SK-N-SH (cell line): ENCODE results near the gene TFPT. TPM values are rescaled to one million over a fixed set of nuclear protein-coding genes. Genes with fewer than 3 reads are reported as not detected.

Experiments used
- CTCF ChIA-PET: fragments of 300-600, 350-600 bp; formaldehyde crosslinking; extraction: SDS; loops from one replicate; lab custom pipeline; 2021; lab: Yijun Ruan, JAX
- POLR2A ChIA-PET: fragments of 350-600 bp; sonication (Branson Sonifier 250); formaldehyde crosslinking; extraction: SDS; loops from one replicate; lab custom pipeline; 2020; ENCODE audit warnings: antibody characterized with exemption, inconsistent platforms; lab: Yijun Ruan, JAX
- DNase-seq: peaks from one replicate; pipeline ENCODE4 v3.0.0; 2012
- H2AFZ ChIP-seq: fragments of 200-600 bp; sonication (generic); 2 replicates; pipeline ENCODE4 v1.8.1; 2016; ENCODE audit warnings: antibody characterized with exemption, mild to moderate bottlenecking, low read depth
- H3F3A ChIP-seq: fragments of 200-600 bp; sonication (generic); replicated peaks from 2 replicates; pipeline ENCODE3; 2016; ENCODE audit warnings: antibody characterized with exemption, mild to moderate bottlenecking; ENCODE audit not compliant: insufficient read depth
- H3K27ac ChIP-seq, 2 experiments: fragments of 200-500 bp in 1 of 2; fragments of 200-600 bp in 1 of 2; sonication (Bioruptor generic) in 1 of 2; sonication (generic), shearing (Covaris generic) in 1 of 2; 2 replicates each; pipeline versions ENCODE4 v1.5.1 to v1.6.1; 2014 to 2016; ENCODE audit warnings: low read depth in 2 of 2, inconsistent platforms in 1 of 2, low read length in 1 of 2, mild to moderate bottlenecking in 1 of 2, mixed read lengths in 1 of 2
- H3K27me3 ChIP-seq: fragments of 200-600 bp; sonication (generic), shearing (Covaris generic); 2 replicates; pipeline ENCODE4 v1.6.1; 2016; ENCODE audit warnings: mixed run types; ENCODE audit not compliant: insufficient read depth
- H3K36me3 ChIP-seq, 2 experiments: fragments of 200-500 bp in 1 of 2; fragments of 200-600 bp in 1 of 2; sonication (Bioruptor generic) in 1 of 2; sonication (generic) in 1 of 2; replicated peaks in 1 of 2; 2 replicates each; pipeline versions ENCODE3 to v1.5.1; 2014 to 2016; ENCODE audit warnings: low read length in 1 of 2, mild to moderate bottlenecking in 1 of 2; ENCODE audit not compliant: insufficient read depth in 2 of 2, control insufficient read depth in 1 of 2
- H3K4me1 ChIP-seq, 2 experiments: fragments of 200-500 bp in 1 of 2; fragments of 200-600 bp in 1 of 2; sonication (Bioruptor generic) in 1 of 2; sonication (generic), shearing (Covaris generic) in 1 of 2; 2 replicates each; pipeline versions ENCODE4 v1.5.1 to v1.6.1; 2014 to 2016; ENCODE audit warnings: low read depth in 1 of 2, low read length in 1 of 2, mixed run types in 1 of 2; ENCODE audit not compliant: insufficient read depth in 2 of 2, control insufficient read depth in 1 of 2
- H3K4me2 ChIP-seq: fragments of 200-600 bp; sonication (generic), shearing (Covaris generic); 2 replicates; pipeline ENCODE4 v1.6.1; 2017; ENCODE audit warnings: mixed run types
- H3K4me3 ChIP-seq, 2 experiments: fragments of 200-500 bp in 1 of 2; fragments of 200-600 bp in 1 of 2; sonication (Bioruptor generic) in 1 of 2; sonication (generic), shearing (Covaris generic) in 1 of 2; 2 replicates each; pipeline versions ENCODE4 v1.5.1 to v1.8.1; 2014 to 2016; ENCODE audit warnings: low read depth in 2 of 2, inconsistent platforms in 1 of 2, low read length in 1 of 2, mild to moderate bottlenecking in 1 of 2, mixed read lengths in 1 of 2, moderate library complexity in 1 of 2
- H3K79me2 ChIP-seq: fragments of 200-600 bp; sonication (generic); 2 replicates; pipeline ENCODE4 v1.8.1; 2017; ENCODE audit warnings: mild to moderate bottlenecking; ENCODE audit not compliant: insufficient read depth
- H3K9ac ChIP-seq: fragments of 200-600 bp; sonication (generic); 2 replicates; pipeline ENCODE4 v1.6.1; 2017; ENCODE audit warnings: mixed run types
- H3K9me2 ChIP-seq: fragments of 200-600 bp; sonication (generic); 2 replicates; pipeline ENCODE4 v1.6.1; 2017; ENCODE audit warnings: mixed run types
- H3K9me3 ChIP-seq: fragments of 200-600 bp; sonication (generic); 2 replicates; pipeline ENCODE4 v1.6.1; 2017; ENCODE audit warnings: mixed run types, mild to moderate bottlenecking, moderate library complexity
- H4K20me1 ChIP-seq: fragments of 200-600 bp; sonication (generic); 2 replicates; pipeline ENCODE4 v1.6.1; 2017; ENCODE audit warnings: mild to moderate bottlenecking, mixed run types; ENCODE audit not compliant: insufficient read depth
- ELF1 ChIP-seq: IDR thresholded peaks from 2 replicates; pipeline ENCODE4 v1.4.0; 2012
- EP300 ChIP-seq, 2 experiments: IDR thresholded peaks; 2 replicates each; pipeline versions ENCODE4 v1.4.0 to v1.6.1; 2012; ENCODE audit warnings: borderline replicate concordance in 1 of 2, low read depth in 1 of 2, low read length in 1 of 2
- EZH2phosphoT487 ChIP-seq: fragments of 200-600 bp; sonication (generic); IDR thresholded peaks from 2 replicates; pipeline ENCODE4 v1.6.1; 2017; ENCODE audit warnings: low read depth, mixed run types, mild to moderate bottlenecking, antibody characterized with exemption, moderate library complexity, borderline replicate concordance
- FOSL2 ChIP-seq: IDR thresholded peaks from 2 replicates; pipeline ENCODE4 v1.4.0; 2012; ENCODE audit warnings: low read depth, mild to moderate bottlenecking, moderate library complexity, borderline replicate concordance
- GATA2 ChIP-seq: sonication (generic); formaldehyde crosslinking; IDR thresholded peaks from 2 replicates; pipeline ENCODE4 v1.5.0; 2020; ENCODE audit warnings: mild to moderate bottlenecking, missing genetic modification reagents
- MXI1 ChIP-seq: IDR thresholded peaks from 2 replicates; pipeline ENCODE4 v1.6.1; 2012; ENCODE audit warnings: mild to moderate bottlenecking, low read depth, low read length, improper control_type of control experiment
- NFIC ChIP-seq: IDR thresholded peaks from 2 replicates; pipeline ENCODE4 v1.4.0; 2012; ENCODE audit warnings: borderline replicate concordance
- NRF1 ChIP-seq: IDR thresholded peaks from 2 replicates; pipeline ENCODE4 v1.6.1; 2012; ENCODE audit warnings: low read depth, mild to moderate bottlenecking, low read length
- POLR2AphosphoS5 ChIP-seq: IDR thresholded peaks from 2 replicates; pipeline ENCODE4 v1.6.1; 2012; ENCODE audit warnings: low read depth, low read length
- RAD21 ChIP-seq: IDR thresholded peaks from 2 replicates; pipeline ENCODE4 v1.6.1; 2012; ENCODE audit warnings: mild to moderate bottlenecking, low read length
- RCOR1 ChIP-seq: fragments of 150-350 bp; IDR thresholded peaks from 2 replicates; pipeline ENCODE4 v1.6.1; 2017; ENCODE audit warnings: antibody characterized with exemption, low read length
- SIN3A ChIP-seq: IDR thresholded peaks from 2 replicates; pipeline ENCODE4 v1.6.1; 2012; ENCODE audit warnings: low read depth, mild to moderate bottlenecking, low read length, moderate library complexity, borderline replicate concordance
- TAF1 ChIP-seq: IDR thresholded peaks from 2 replicates; pipeline ENCODE4 v1.6.1; 2012; ENCODE audit warnings: low read depth, mild to moderate bottlenecking, low read length, moderate library complexity, borderline replicate concordance
- TCF12 ChIP-seq: IDR thresholded peaks from 2 replicates; pipeline ENCODE4 v1.4.0; 2012
- TEAD4 ChIP-seq: IDR thresholded peaks from 2 replicates; pipeline ENCODE4 v1.4.0; 2012; ENCODE audit warnings: mild to moderate bottlenecking, borderline replicate concordance; ENCODE audit not compliant: insufficient read depth
- YY1 ChIP-seq: IDR thresholded peaks from 2 replicates; pipeline ENCODE4 v1.4.0; 2012; ENCODE audit warnings: low read depth, mild to moderate bottlenecking
- WGBS: methylation state at CpG from one replicate; pipeline ENCODE4 v1.1.6; 2017; ENCODE audit warnings: low lambda C conversion rate; 5-methylcytosine and 5-hydroxymethylcytosine counted together
- polyA plus RNA-seq, 3 experiments: library from polyadenylated mRNA; depleted of rRNA; stranded (reverse); fragments of >200 nt; gene quantifications; 2 replicates each; pipeline ENCODE4 v1.2.3, GENCODE V29; 2012
- TF ChIP-seq, protein P1 (sequence below): IDR thresholded peaks from 2 replicates; pipeline ENCODE4 v1.4.0; 2012; ENCODE audit warnings: low read depth, borderline replicate concordance
- TF ChIP-seq, protein P2 (sequence below): IDR thresholded peaks from 2 replicates; pipeline ENCODE4; 2012
- TF ChIP-seq, protein P3 (sequence below): fragments of 200-600 bp; sonication (generic); IDR thresholded peaks from 2 replicates; pipeline ENCODE4 v1.6.1; 2017; ENCODE audit warnings: antibody characterized with exemption, mild to moderate bottlenecking, moderate library complexity

Gene TFPT
- polyA plus RNA-seq, 1 of the 3 experiments (the other 2 are of a cell fraction): 49.7 TPM

DNA sequence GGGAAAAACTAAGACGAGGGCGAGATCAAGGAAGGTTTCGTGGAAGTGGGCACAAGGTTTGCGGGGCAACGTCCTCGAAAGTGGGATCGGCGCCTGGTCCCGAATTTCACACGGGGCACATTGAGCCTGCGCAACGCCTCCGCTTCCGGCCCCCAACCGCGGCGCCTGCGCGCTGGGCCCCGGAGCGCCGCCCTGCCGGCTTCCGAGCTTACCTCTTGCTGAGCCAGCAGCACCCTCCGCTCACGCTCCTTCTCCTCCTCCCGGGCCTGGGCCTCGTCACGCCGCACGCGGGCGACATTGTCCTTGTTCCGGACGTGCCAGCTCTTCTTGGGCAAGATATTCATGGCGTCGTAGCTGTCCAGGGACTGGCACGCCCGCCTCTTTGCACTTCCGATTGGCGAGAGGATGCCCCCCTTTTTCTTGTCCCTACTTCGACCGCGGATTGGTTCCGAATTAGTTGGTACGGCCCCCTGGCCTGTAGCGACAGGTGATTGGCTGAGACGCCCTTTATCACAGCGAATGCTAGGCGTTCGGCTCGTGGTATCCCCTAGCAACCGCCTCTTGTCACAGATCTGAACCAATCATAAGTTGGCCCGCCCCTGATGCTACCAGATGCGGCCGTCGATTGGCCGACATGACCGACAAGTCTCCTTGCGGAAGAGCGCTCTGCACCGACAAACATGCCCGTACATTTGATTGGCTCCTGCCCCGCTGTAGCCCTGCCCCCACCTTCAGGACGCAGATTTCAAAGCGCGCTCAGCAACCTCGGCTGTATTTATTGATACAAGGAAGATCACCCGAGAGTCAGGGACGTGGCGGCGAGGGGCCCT lies 44.1 kb upstream of the TFPT start, which contains the start of gene LENG1 (continued):
- TF ChIP-seq, protein P1, sequence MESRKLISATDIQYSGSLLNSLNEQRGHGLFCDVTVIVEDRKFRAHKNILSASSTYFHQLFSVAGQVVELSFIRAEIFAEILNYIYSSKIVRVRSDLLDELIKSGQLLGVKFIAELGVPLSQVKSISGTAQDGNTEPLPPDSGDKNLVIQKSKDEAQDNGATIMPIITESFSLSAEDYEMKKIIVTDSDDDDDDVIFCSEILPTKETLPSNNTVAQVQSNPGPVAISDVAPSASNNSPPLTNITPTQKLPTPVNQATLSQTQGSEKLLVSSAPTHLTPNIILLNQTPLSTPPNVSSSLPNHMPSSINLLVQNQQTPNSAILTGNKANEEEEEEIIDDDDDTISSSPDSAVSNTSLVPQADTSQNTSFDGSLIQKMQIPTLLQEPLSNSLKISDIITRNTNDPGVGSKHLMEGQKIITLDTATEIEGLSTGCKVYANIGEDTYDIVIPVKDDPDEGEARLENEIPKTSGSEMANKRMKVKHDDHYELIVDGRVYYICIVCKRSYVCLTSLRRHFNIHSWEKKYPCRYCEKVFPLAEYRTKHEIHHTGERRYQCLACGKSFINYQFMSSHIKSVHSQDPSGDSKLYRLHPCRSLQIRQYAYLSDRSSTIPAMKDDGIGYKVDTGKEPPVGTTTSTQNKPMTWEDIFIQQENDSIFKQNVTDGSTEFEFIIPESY: no peak
- TF ChIP-seq EP300 (IDR thresholded peaks at IDR 0.05; ENCODE audit: borderline replicate concordance in 1 of 2, low read depth in 1 of 2, low read length in 1 of 2) (no peak), TEAD4 (no peak), GATA2 (CRISPR knock-in tag) (no peak), NFIC (no peak), RAD21 (no peak), TCF12 (no peak), SIN3A (peak; percentile 97)
- TF ChIP-seq, protein P2, sequence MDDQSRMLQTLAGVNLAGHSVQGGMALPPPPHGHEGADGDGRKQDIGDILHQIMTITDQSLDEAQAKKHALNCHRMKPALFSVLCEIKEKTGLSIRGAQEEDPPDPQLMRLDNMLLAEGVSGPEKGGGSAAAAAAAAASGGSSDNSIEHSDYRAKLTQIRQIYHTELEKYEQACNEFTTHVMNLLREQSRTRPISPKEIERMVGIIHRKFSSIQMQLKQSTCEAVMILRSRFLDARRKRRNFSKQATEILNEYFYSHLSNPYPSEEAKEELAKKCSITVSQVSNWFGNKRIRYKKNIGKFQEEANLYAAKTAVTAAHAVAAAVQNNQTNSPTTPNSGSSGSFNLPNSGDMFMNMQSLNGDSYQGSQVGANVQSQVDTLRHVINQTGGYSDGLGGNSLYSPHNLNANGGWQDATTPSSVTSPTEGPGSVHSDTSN: peak; percentile 96

DNA sequence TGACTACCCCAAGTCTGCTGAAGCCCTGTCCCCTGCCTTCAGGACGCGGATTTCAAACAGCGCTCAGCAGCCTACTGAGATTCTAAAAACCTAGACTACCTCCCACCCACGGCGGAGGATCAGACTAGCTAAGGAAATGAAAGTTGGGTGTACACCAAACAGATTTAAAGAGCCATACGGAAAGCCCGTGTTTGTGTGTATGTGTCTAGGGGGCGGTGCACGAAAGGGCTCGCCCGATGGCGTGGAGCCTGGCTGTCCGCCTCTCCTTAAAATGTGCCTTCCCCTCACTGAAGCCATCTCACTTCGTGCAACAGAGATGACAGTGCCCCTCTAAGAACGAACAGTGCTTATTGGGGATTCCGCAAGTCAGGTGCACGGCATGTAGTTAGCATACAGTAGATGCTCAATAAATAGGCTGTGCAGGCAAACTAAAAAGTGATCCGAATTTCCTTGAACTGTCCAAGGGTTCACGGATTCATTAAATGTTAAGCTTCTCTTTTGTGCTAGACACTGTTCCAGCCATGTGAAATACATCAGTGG lies 43.4 kb upstream of the TFPT start:
- Histone ChIP-seq H3K4me3 (peak overlapping the region; percentile 83 to 92), H3K36me3 (peaks cover 26 to 33% of the 10 kb centered on the region in 2 experiments)
- CTCF ChIA-PET: interaction anchor here (0.6 to 2.3 kb wide), 9 partner anchors 8 to 129 kb away, joined by 3 to 13 read pairs (median 4); partner anchors contain the start of gene TMC4

DNA sequence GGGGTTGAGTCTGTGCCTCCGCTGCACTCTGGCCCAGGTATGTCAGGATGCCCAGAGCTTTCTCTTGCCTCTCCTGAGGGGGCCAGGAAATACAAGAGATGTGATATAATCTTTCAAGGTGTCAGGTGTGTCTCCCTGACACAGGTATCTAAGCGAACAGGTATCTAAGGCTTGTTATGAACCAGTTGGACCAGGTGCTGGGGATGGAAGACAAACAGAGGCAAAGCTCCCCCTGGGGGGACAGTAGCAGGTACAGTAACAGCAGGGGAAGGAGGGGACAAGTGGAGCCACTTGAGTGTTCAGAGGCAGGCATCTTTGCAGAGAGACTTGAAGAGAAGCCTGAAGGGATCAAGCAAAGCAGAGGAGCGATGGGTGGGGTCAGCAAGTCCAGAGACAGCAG lies 41.5 kb upstream of the TFPT start:
- WGBS: 100% methylated on average over 3 of the region's 3 CpGs
- TF ChIP-seq TAF1: no peak
- no peak for TF ChIP-seq NRF1
- TF ChIP-seq, protein P3, sequence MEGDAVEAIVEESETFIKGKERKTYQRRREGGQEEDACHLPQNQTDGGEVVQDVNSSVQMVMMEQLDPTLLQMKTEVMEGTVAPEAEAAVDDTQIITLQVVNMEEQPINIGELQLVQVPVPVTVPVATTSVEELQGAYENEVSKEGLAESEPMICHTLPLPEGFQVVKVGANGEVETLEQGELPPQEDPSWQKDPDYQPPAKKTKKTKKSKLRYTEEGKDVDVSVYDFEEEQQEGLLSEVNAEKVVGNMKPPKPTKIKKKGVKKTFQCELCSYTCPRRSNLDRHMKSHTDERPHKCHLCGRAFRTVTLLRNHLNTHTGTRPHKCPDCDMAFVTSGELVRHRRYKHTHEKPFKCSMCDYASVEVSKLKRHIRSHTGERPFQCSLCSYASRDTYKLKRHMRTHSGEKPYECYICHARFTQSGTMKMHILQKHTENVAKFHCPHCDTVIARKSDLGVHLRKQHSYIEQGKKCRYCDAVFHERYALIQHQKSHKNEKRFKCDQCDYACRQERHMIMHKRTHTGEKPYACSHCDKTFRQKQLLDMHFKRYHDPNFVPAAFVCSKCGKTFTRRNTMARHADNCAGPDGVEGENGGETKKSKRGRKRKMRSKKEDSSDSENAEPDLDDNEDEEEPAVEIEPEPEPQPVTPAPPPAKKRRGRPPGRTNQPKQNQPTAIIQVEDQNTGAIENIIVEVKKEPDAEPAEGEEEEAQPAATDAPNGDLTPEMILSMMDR: no peak
- TF ChIP-seq POLR2AphosphoS5: no peak
- TF ChIP-seq YY1: no peak
- TF ChIP-seq RCOR1: no peak
- no peak for TF ChIP-seq EZH2phosphoT487
- TF ChIP-seq TEAD4: no peak
- no peak for TF ChIP-seq FOSL2

More for the DNA sequence above, 43.4 kb upstream of the TFPT start:
- no peak for DNase-seq
- Histone ChIP-seq H3F3A (peaks cover 11% of the 10 kb centered on the region), H3K4me1 (peaks cover 7 to 19% of the 10 kb centered on the region in 2 experiments; a peak in 2 of 4 replicates), H3K4me2 (peak overlapping the region; percentile 94), H3K27ac (peak overlapping the region; percentile 97), H3K9me3 (no peaks in the 10 kb centered on the region), H3K79me2 (peaks cover 19% of the 10 kb centered on the region; the same call in 1 of the 2 replicates), H3K27me3 (no peaks in the 10 kb centered on the region), H4K20me1 (no peaks in the 10 kb centered on the region), H3K9me2 (no peaks in the 10 kb centered on the region), H3K9ac (peak overlapping the region; percentile 88), H2AFZ (peak overlapping the region; percentile 90)
- POLR2A ChIA-PET: interaction anchor here (0.6 to 1.7 kb wide), 4 partner anchors 8 to 31 kb away, joined by 3 to 9 read pairs (median 5); partner anchors contain the start of genes CNOT3 and MBOAT7
- WGBS: 12% methylated on average over 19 of the region's 19 CpGs
- TF ChIP-seq ELF1 (no peak), MXI1 (0 out of 2 replicates have a peak, but pooled peaks have one; percentile 13)

More for the DNA sequence above, 41.5 kb upstream of the TFPT start:
- H3K4me3 ChIP-seq: no peak overlapping the region
- H3K9me2 ChIP-seq: no peaks in the 10 kb centered on the region
- H3K27ac ChIP-seq: no peak overlapping the region
- H3K27me3 ChIP-seq: no peaks in the 10 kb centered on the region
- ChIA-PET POLR2A (no interaction called here), CTCF (no interaction called here)
- H3K9me3 ChIP-seq: no peaks in the 10 kb centered on the region
- no peak overlapping the region for H2AFZ ChIP-seq
- H4K20me1 ChIP-seq: no peaks in the 10 kb centered on the region
- peaks cover 7 to 18% of the 10 kb centered on the region in 2 experiments; a peak in 2 of 4 replicates for H3K4me1 ChIP-seq
- peaks cover 27 to 52% of the 10 kb centered on the region in 2 experiments for H3K36me3 ChIP-seq
- DNase-seq: no peak
- H3F3A ChIP-seq: peaks cover 16% of the 10 kb centered on the region
- H3K79me2 ChIP-seq: peaks cover 19% of the 10 kb centered on the region; the same call in 1 of the 2 replicates
- H3K4me2 ChIP-seq: no peak overlapping the region
- H3K9ac ChIP-seq: no peak overlapping the region
